DOHH2 (cell line): ENCODE data around the gene UGT3A1.

Experiments used
- H3F3A ChIP-seq: fragments of 200-600 bp; sonication (generic), shearing (Covaris generic); 2 replicates; pipeline ENCODE4 v1.6.0; 2016; ENCODE audit warnings: antibody characterized with exemption, mild to moderate bottlenecking; ENCODE audit not compliant: control insufficient read depth, insufficient read depth
- H3K27ac ChIP-seq: fragments of 200-600 bp; sonication (generic); 2 replicates; pipeline ENCODE4 v1.5.1; 2014; ENCODE audit warnings: low read depth, mild to moderate bottlenecking, low read length, moderate library complexity
- H3K27me3 ChIP-seq: fragments of 200-600 bp; sonication (generic); 2 replicates; pipeline ENCODE4 v1.6.1; 2014; ENCODE audit warnings: mild to moderate bottlenecking, low read length, mixed read lengths; ENCODE audit not compliant: control insufficient read depth
- H3K36me3 ChIP-seq: fragments of 200-600 bp; sonication (generic); 2 replicates; pipeline ENCODE4 v1.6.1; 2014; ENCODE audit warnings: mild to moderate bottlenecking, low read length, moderate library complexity, mixed read lengths; ENCODE audit not compliant: control insufficient read depth
- H3K4me1 ChIP-seq: fragments of 200-600 bp; sonication (generic); 2 replicates; pipeline ENCODE4 v1.6.1; 2014; ENCODE audit warnings: mild to moderate bottlenecking, low read length, mixed read lengths; ENCODE audit not compliant: control insufficient read depth
- H3K4me2 ChIP-seq: fragments of 200-600 bp; sonication (generic); 2 replicates; pipeline ENCODE4 v1.6.0; 2014; ENCODE audit warnings: mild to moderate bottlenecking, low read length, moderate library complexity
- H3K4me3 ChIP-seq: fragments of 200-600 bp; sonication (generic); 2 replicates; pipeline ENCODE4 v1.5.1; 2014; ENCODE audit warnings: mild to moderate bottlenecking, low read length, mixed read lengths
- H3K79me2 ChIP-seq: fragments of 200-600 bp; sonication (generic); 2 replicates; pipeline ENCODE4 v1.6.1; 2014; ENCODE audit warnings: mild to moderate bottlenecking, low read length, mixed read lengths; ENCODE audit not compliant: control insufficient read depth
- H3K9me2 ChIP-seq: fragments of 200-600 bp; sonication (generic); replicated peaks from 2 replicates; pipeline ENCODE4 v1.6.1; 2014; ENCODE audit warnings: mild to moderate bottlenecking, low read length, mixed read lengths; ENCODE audit not compliant: control insufficient read depth
- H3K9me3 ChIP-seq: fragments of 200-600 bp; sonication (generic); 2 replicates; pipeline ENCODE4 v1.6.1; 2014; ENCODE audit warnings: antibody characterized with exemption, low read length, mixed read lengths; ENCODE audit not compliant: control insufficient read depth, insufficient read depth
- H4K20me1 ChIP-seq: fragments of 200-600 bp; sonication (generic); 2 replicates; pipeline ENCODE4 v1.6.0; 2014; ENCODE audit warnings: low read depth, mild to moderate bottlenecking, antibody characterized with exemption, low read length, moderate library complexity; ENCODE audit not compliant: control insufficient read depth, insufficient read depth
- CTCF ChIP-seq: fragments of 200-600 bp; sonication (generic); IDR thresholded peaks from one replicate; pipeline ENCODE4 v1.5.1; 2014; ENCODE audit warnings: antibody characterized with exemption, mild to moderate bottlenecking, low read depth, low read length; ENCODE audit not compliant: poor library complexity, severe bottlenecking
- EZH2phosphoT487 ChIP-seq: fragments of 200-600 bp; sonication (generic); IDR thresholded peaks from 2 replicates; pipeline ENCODE4 v1.6.1; 2017; ENCODE audit warnings: borderline replicate concordance, mild to moderate bottlenecking, antibody characterized with exemption, low read length, moderate library complexity, mixed read lengths

The UGT3A1 gene

GRCh38 chr5:36007366-36007765 is 16.2 kb upstream of the UGT3A1 start:
- H3K36me3 ChIP-seq = no peaks in the 10 kb centered on the region
- H3F3A ChIP-seq = no peaks in the 10 kb centered on the region
- H3K27me3 ChIP-seq = no peaks in the 10 kb centered on the region
- H3K79me2 ChIP-seq = no peaks in the 10 kb centered on the region
- no peaks in the 10 kb centered on the region for H3K4me1 ChIP-seq
- no peak overlapping the region for H3K4me2 ChIP-seq
- H4K20me1 ChIP-seq = no peaks in the 10 kb centered on the region
- no peaks in the 10 kb centered on the region for H3K9me2 ChIP-seq
- H3K4me3 ChIP-seq = no peak overlapping the region
- no peak overlapping the region for H3K27ac ChIP-seq
- peaks cover 14% of the 10 kb centered on the region; the same call in 1 of the 2 replicates for H3K9me3 ChIP-seq
- TF ChIP-seq EZH2phosphoT487 (no peak), CTCF (no peak)

- Histone ChIP-seq H3K4me2 (no peak overlapping the region), H3K36me3 (no peaks in the 10 kb centered on the region), H3K9me2 (no peaks in the 10 kb centered on the region), H3K79me2 (no peaks in the 10 kb centered on the region), H3F3A (no peaks in the 10 kb centered on the region), H3K4me1 (no peaks in the 10 kb centered on the region), H4K20me1 (no peaks in the 10 kb centered on the region), H3K9me3 (peaks cover 13% of the 10 kb centered on the region; the same call in 1 of the 2 replicates), H3K4me3 (no peak overlapping the region), H3K27ac (no peak overlapping the region), H3K27me3 (no peaks in the 10 kb centered on the region)
- TF ChIP-seq EZH2phosphoT487 (no peak), CTCF (no peak)
These were observed 15.0 kb upstream of the UGT3A1 start for GRCh38 chr5:36006163-36006562.

- H3K36me3 ChIP-seq = no peaks in the 10 kb centered on the region
- no peak overlapping the region for H3K27ac ChIP-seq
- H4K20me1 ChIP-seq = no peaks in the 10 kb centered on the region
- no peak overlapping the region for H3K4me3 ChIP-seq
- no peak overlapping the region for H3K4me2 ChIP-seq
- no peaks in the 10 kb centered on the region for H3K9me3 ChIP-seq
- no peaks in the 10 kb centered on the region for H3K4me1 ChIP-seq
- H3K9me2 ChIP-seq = no peaks in the 10 kb centered on the region
- no peaks in the 10 kb centered on the region for H3K27me3 ChIP-seq
- no peak for TF ChIP-seq EZH2phosphoT487
- no peak for TF ChIP-seq CTCF
- H3K79me2 ChIP-seq = no peaks in the 10 kb centered on the region
- no peaks in the 10 kb centered on the region for H3F3A ChIP-seq
These were observed 9.8 kb upstream of the UGT3A1 start for GRCh38 chr5:36001032-36001431.

- Histone ChIP-seq H3K27ac (no peak overlapping the region), H3K79me2 (no peaks in the 10 kb centered on the region), H3F3A (no peaks in the 10 kb centered on the region), H4K20me1 (no peaks in the 10 kb centered on the region), H3K4me1 (no peaks in the 10 kb centered on the region), H3K36me3 (no peaks in the 10 kb centered on the region), H3K4me2 (no peak overlapping the region), H3K4me3 (no peak overlapping the region), H3K27me3 (no peaks in the 10 kb centered on the region), H3K9me3 (no peaks in the 10 kb centered on the region), H3K9me2 (no peaks in the 10 kb centered on the region)
- TF ChIP-seq EZH2phosphoT487 (no peak), CTCF (no peak)
These were observed 8.4 kb upstream of the UGT3A1 start for GRCh38 chr5:35999547-35999946.
